Ishikawa (cell line): ENCODE data around the gene CDR2.

Experiments
- CEBPB ChIP-seq: IDR thresholded peaks from 2 replicates; pipeline ENCODE4 v1.6.1; 2012
- CREB1 ChIP-seq: IDR thresholded peaks from 2 replicates; pipeline ENCODE4 v1.6.1; 2012; ENCODE audit warnings: low read depth
- EGR1 ChIP-seq: IDR thresholded peaks from 2 replicates; pipeline ENCODE4 v1.6.1; 2012
- EP300 ChIP-seq: IDR thresholded peaks from 2 replicates; pipeline ENCODE4 v1.6.1; 2012; ENCODE audit warnings: borderline replicate concordance
- FOXM1 ChIP-seq: IDR thresholded peaks from 2 replicates; pipeline ENCODE4 v1.6.1; 2012; ENCODE audit warnings: low read depth, borderline replicate concordance
- NFIC ChIP-seq: IDR thresholded peaks from 2 replicates; pipeline ENCODE4 v1.6.1; 2012
- RAD21 ChIP-seq: IDR thresholded peaks from 2 replicates; pipeline ENCODE4 v1.6.1; 2012; ENCODE audit warnings: low read depth
- TAF1 ChIP-seq: IDR thresholded peaks from 2 replicates; pipeline ENCODE4 v1.6.1; 2012; ENCODE audit warnings: low read depth, mild to moderate bottlenecking
- TCF12 ChIP-seq: IDR thresholded peaks from 2 replicates; pipeline ENCODE4 v1.6.1; 2012; ENCODE audit warnings: low read depth
- USF1 ChIP-seq: IDR thresholded peaks from 2 replicates; pipeline ENCODE4 v1.6.1; 2012
- YY1 ChIP-seq: IDR thresholded peaks from 2 replicates; pipeline ENCODE4 v1.6.1; 2012; ENCODE audit warnings: low read depth
- TF ChIP-seq, protein P1 (sequence below): IDR thresholded peaks from 2 replicates; pipeline ENCODE4 v1.6.1; 2012; ENCODE audit warnings: low read depth, mild to moderate bottlenecking
- TF ChIP-seq, protein P2 (sequence below): IDR thresholded peaks from 2 replicates; pipeline ENCODE4 v1.6.1; 2012

GRCh38 chr16:22418826-22419225 is 44.4 kb upstream of the CDR2 start:
- TF ChIP-seq, protein P1, sequence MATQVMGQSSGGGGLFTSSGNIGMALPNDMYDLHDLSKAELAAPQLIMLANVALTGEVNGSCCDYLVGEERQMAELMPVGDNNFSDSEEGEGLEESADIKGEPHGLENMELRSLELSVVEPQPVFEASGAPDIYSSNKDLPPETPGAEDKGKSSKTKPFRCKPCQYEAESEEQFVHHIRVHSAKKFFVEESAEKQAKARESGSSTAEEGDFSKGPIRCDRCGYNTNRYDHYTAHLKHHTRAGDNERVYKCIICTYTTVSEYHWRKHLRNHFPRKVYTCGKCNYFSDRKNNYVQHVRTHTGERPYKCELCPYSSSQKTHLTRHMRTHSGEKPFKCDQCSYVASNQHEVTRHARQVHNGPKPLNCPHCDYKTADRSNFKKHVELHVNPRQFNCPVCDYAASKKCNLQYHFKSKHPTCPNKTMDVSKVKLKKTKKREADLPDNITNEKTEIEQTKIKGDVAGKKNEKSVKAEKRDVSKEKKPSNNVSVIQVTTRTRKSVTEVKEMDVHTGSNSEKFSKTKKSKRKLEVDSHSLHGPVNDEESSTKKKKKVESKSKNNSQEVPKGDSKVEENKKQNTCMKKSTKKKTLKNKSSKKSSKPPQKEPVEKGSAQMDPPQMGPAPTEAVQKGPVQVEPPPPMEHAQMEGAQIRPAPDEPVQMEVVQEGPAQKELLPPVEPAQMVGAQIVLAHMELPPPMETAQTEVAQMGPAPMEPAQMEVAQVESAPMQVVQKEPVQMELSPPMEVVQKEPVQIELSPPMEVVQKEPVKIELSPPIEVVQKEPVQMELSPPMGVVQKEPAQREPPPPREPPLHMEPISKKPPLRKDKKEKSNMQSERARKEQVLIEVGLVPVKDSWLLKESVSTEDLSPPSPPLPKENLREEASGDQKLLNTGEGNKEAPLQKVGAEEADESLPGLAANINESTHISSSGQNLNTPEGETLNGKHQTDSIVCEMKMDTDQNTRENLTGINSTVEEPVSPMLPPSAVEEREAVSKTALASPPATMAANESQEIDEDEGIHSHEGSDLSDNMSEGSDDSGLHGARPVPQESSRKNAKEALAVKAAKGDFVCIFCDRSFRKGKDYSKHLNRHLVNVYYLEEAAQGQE, result no peak
- no peak for TF ChIP-seq RAD21
- TF ChIP-seq TAF1, result no peak
- TF ChIP-seq EP300, result no peak
- TF ChIP-seq EGR1, result no peak
- TF ChIP-seq FOXM1, result no peak
- TF ChIP-seq, protein P2, sequence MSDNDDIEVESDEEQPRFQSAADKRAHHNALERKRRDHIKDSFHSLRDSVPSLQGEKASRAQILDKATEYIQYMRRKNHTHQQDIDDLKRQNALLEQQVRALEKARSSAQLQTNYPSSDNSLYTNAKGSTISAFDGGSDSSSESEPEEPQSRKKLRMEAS, result no peak
- TF ChIP-seq CEBPB, result no peak
- no peak for TF ChIP-seq TCF12
- no peak for TF ChIP-seq NFIC
- TF ChIP-seq USF1, result no peak
- no peak for TF ChIP-seq YY1
- no peak for TF ChIP-seq CREB1
